Measurements from ENCODE around the gene LCT. TPM values are rescaled to one million over a fixed set of nuclear protein-coding genes. Genes with fewer than 3 reads are reported as not detected.

LCT gene
- total and polyA plus RNA-seq, 9 of the 15 experiments (the other 6 are each of a cell fraction or from before 2014, with no cell fraction given) = 0.01 to 0.04 (median 0.03) TPM; not detected in 4

- TF ChIP-seq ZBTB49 (CRISPR knock-in tag; IDR thresholded peaks at IDR 0.05; ENCODE audit: borderline replicate concordance) (peak; percentile 86; the same call in 1 of the 2 replicates), ZBTB7A (IDR thresholded peaks at IDR 0.05; ENCODE audit: borderline replicate concordance, control insufficient read depth, low read depth, low read length) (peak; percentile 32; the same call in 1 of the 2 replicates), ZNF512 (tag; IDR thresholded peaks at IDR 0.05) (no peak), XRCC5 (IDR thresholded peaks at IDR 0.05; ENCODE audit: low read depth, low read length) (no peak; the same call in 1 of the 2 replicates), BRD9 (IDR thresholded peaks at IDR 0.05; ENCODE audit: low read depth, partially characterized antibody) (no peak), KDM4B (IDR thresholded peaks at IDR 0.05; ENCODE audit: borderline replicate concordance in 2 of 2, low read depth in 1 of 2) (no peak), RBFOX2 (IDR thresholded peaks at IDR 0.05; ENCODE audit: low read depth, low read length) (peak; percentile 99), ZKSCAN3 (CRISPR knock-in tag; IDR thresholded peaks at IDR 0.05) (no peak), ZNF41 (CRISPR knock-in tag; conservative IDR thresholded peaks at IDR 0.05) (no peak), FOXJ3 (CRISPR knock-in tag; IDR thresholded peaks at IDR 0.05) (no peak), PBX2 (CRISPR knock-in tag; IDR thresholded peaks at IDR 0.05; ENCODE audit: low read depth) (no peak), PBX2 (tag; conservative IDR thresholded peaks at IDR 0.05; ENCODE audit: low read depth) (no peak), DMBX1 (CRISPR knock-in tag; IDR thresholded peaks at IDR 0.05; ENCODE audit: borderline replicate concordance) (no peak), BCOR (IDR thresholded peaks at IDR 0.05) (no peak), RFX1 (IDR thresholded peaks at IDR 0.05) (no peak), NFIX (CRISPR knock-in tag; IDR thresholded peaks at IDR 0.05; ENCODE audit: low read depth) (no peak), CHD1 (IDR thresholded peaks at IDR 0.05; ENCODE audit: low read length) (no peak), SIN3A (IDR thresholded peaks at IDR 0.05; ENCODE audit: borderline replicate concordance in 2 of 2, control insufficient read depth in 1 of 2, low read depth in 2 of 2, low read length in 2 of 2) (peak; percentile 67 to 88; a peak in 3 of 4 replicates), TAF1 (IDR thresholded peaks at IDR 0.05; ENCODE audit: control insufficient read depth, extremely low read depth, insufficient read depth, low read length, severe bottlenecking) (peak; percentile 89), MED1 (CRISPR knock-in tag; IDR thresholded peaks at IDR 0.05; ENCODE audit: borderline replicate concordance) (no peak), KAT2B (IDR thresholded peaks at IDR 0.05; ENCODE audit: low read depth, low read length) (no peak)
Observed at GRCh38 chr2:135876066-135876711, 39.2 kb upstream of the LCT start, which contains the start of gene MCM6 (continued).

Data from K562 (cell line).